Upper lobe of left lung (tissue), 6 donors: ENCODE data around the gene TMEM18. TPM values are rescaled to one million over a fixed set of nuclear protein-coding genes. Genes with fewer than 3 reads are reported as not detected.

ENCODE experiments used
- ATAC-seq, 2 donors: fragments of 200-7000 bp; cut with Tn5 transposase; one replicate each; pipeline ENCODE4 v1.9.1; 2022; ENCODE audit warnings: mild to moderate bottlenecking in 2 of 2, moderate library complexity in 2 of 2; ENCODE audit not compliant: low FRiP score in 2 of 2
- DNase-seq, 2 donors: peaks; one replicate each; pipeline ENCODE4 v3.0.0-alpha.2; 2019 to 2020
- H3K27ac ChIP-seq, 4 donors: fragments of 200-600 bp; sonication (generic); one replicate each; pipeline ENCODE4 v1.5.1; 2016 to 2019
- H3K27me3 ChIP-seq, 4 donors: fragments of 200-600 bp; sonication (generic); one replicate each; pipeline ENCODE4 v1.5.1; 2017 to 2019
- H3K36me3 ChIP-seq, 4 donors: fragments of 200-600 bp; sonication (generic); one replicate each; pipeline ENCODE4 v1.5.1; 2016 to 2019
- H3K4me1 ChIP-seq, 4 donors: fragments of 200-600 bp; sonication (generic); one replicate each; pipeline ENCODE4 v1.5.1; 2018 to 2019
- H3K4me3 ChIP-seq, 4 donors: fragments of 200-600 bp; sonication (generic); one replicate each; pipeline ENCODE4 v1.5.1; 2017 to 2019; ENCODE audit warnings: mild to moderate bottlenecking in 2 of 4, moderate library complexity in 1 of 4
- H3K9me3 ChIP-seq, 4 donors: fragments of 200-600 bp; sonication (generic); one replicate each; pipeline ENCODE4 v1.5.1; 2018 to 2019
- CTCF ChIP-seq, 6 experiments: fragments of 450-650 bp in 4 of 6; fragments of 200-600 bp in 2 of 6; sonication (generic) in 2 of 6; IDR thresholded peaks; one replicate each; pipeline ENCODE4 v1.5.1; 2016 to 2019; ENCODE audit warnings: antibody characterized with exemption in 6 of 6
- EP300 ChIP-seq, 4 donors: sonication (generic); formaldehyde crosslinking; IDR thresholded peaks; one replicate each; pipeline ENCODE4 v1.5.1; 2017; ENCODE audit warnings: antibody characterized with exemption in 4 of 4, control low read depth in 2 of 4
- POLR2A ChIP-seq, 4 donors: fragments of 450-650 bp; IDR thresholded peaks; one replicate each; pipeline ENCODE4 v1.5.1; 2016 to 2017; ENCODE audit warnings: antibody characterized with exemption in 4 of 4, mild to moderate bottlenecking in 2 of 4
- POLR2AphosphoS5 ChIP-seq, 2 donors: sonication (generic); formaldehyde crosslinking; IDR thresholded peaks; one replicate each; pipeline ENCODE4 v1.5.1; 2017; ENCODE audit warnings: antibody characterized with exemption in 2 of 2
- WGBS, 2 donors: methylation state at CpG; one replicate each; pipeline ENCODE4 v1.1.5; 2017 to 2018; 5-methylcytosine and 5-hydroxymethylcytosine counted together
- total RNA-seq, 6 donors: library from RNA; depleted of rRNA in 4 of 6; stranded (reverse); fragments of >200 nt in 4 of 6; gene quantifications; one replicate each; pipeline versions ENCODE4 v1.1.0 to v1.2.1, GENCODE V29; 2016 to 2021
- donor health status: DM: no; HTN: no; CAD: no; lungs with moderate emphysema.
- donor health status: DM: no; HTN: yes; CAD: no; lungs with severe emphysema.

TMEM18 gene
- total RNA-seq, 6 donors from 2014 or later = 5.0 to 31.4 (median 17.3) TPM

DNA sequence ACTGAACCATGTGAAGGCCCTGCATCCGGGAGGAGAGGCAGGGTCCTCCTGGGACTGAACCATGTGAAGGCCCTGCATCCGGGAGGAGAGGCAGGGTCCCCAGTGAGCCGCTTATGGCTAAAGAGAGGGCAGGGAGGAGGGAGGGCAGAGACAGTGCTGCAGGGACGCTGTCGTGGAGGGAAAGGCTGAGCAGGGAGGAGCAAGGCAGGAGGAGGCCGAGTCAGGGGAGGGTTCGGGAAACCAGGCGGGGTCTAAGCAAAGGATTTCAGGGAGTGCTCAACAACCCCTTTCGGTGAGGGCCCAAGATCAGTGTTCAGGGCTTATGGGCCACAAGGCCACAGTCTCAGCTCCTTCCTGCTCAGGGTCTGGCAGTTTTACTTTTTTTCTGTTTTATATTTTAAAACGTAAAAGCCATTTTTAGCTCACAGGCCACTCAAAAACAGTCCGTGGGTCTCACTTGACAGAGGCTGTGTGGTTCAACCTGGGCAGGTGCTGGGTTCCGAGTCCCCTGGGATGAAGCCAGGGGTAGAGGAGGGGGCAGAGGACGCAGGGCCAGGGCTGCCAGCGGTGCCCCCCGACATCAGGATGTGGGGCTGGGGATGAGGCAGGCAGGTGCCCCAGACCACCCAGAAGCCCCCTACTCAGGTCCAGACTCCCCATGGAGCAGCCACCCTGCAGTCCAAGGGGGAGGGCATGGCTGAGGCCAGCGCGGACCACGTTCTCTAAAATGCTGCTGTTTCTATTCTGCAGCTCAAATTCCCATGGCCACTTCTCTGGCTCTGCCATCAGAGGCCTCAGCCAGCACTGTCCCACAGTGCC is 5.2 kb downstream of the TMEM18 start:
- no peak for TF ChIP-seq POLR2AphosphoS5 (IDR thresholded peaks at IDR 0.05)
- TF ChIP-seq EP300 (IDR thresholded peaks at IDR 0.05) = no peak
- 86 to 91% methylated on average over 16 to 17 of the region's 18 CpGs for WGBS, 2 donors
- H3K4me1 ChIP-seq = peaks cover 4 to 9% (median 8%) of the 10 kb centered on the region in 4 donors
- no peak overlapping the region for H3K4me3 ChIP-seq
- peak in 1 of 2 donors; percentile 60 for DNase-seq
- no peak overlapping the region for H3K27ac ChIP-seq
- no peak for ATAC-seq
- H3K27me3 ChIP-seq = no peaks in the 10 kb centered on the region
- H3K9me3 ChIP-seq = no peaks in the 10 kb centered on the region
- H3K36me3 ChIP-seq = peaks cover 9 to 68% (median 54%) of the 10 kb centered on the region in 4 donors

- H3K36me3 ChIP-seq = peaks cover 9 to 77% (median 62%) of the 10 kb centered on the region in 4 donors
- 81 to 91% methylated on average over 7 to 8 of the region's 9 CpGs for WGBS, 2 donors
Measured at GRCh38 chr2:671072-671471, 6.1 kb downstream of the TMEM18 start.

GRCh38 chr2:670637-671036 is 6.6 kb downstream of the TMEM18 start:
- H3K36me3 ChIP-seq = peaks cover 9 to 81% (median 66%) of the 10 kb centered on the region in 4 donors

More at GRCh38 chr2:671072-671471, 6.1 kb downstream of the TMEM18 start:
- ATAC-seq = no peak
- no peaks in the 10 kb centered on the region for H3K27me3 ChIP-seq
- peaks cover 0 to 2% (median under 1%) of the 10 kb centered on the region in 4 donors for H3K9me3 ChIP-seq
- H3K4me3 ChIP-seq = no peak overlapping the region
- TF ChIP-seq POLR2AphosphoS5 (IDR thresholded peaks at IDR 0.05) (no peak), EP300 (IDR thresholded peaks at IDR 0.05) (no peak), CTCF (IDR thresholded peaks at IDR 0.05) (no peak), POLR2A (IDR thresholded peaks at IDR 0.05) (no peak)
- DNase-seq = no peak
- no peak overlapping the region for H3K27ac ChIP-seq
- peaks cover 3 to 7% (median 5%) of the 10 kb centered on the region in 4 donors for H3K4me1 ChIP-seq

DNA sequence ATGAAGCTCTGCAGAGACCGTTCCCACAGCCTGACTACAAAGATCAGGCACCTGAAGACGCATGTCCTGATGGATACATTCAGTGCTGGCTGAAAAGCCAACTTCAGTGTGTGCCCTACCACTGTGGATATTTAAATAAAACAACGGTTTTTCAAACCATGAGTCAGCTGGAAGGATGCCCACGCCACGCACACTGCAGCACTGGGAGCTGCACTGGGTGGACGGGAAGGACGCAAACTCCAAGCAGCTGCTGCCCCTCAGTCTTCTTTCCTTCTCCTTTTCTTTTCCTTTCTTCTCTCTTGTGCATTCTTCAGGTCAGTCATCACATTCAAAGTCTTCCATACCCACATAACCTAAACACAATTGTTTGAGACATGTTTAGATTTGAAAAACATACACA is 7.9 kb downstream of the TMEM18 start:
- H3K4me3 ChIP-seq = no peak overlapping the region
- H3K9me3 ChIP-seq = peaks cover 0 to 14% (median 8%) of the 10 kb centered on the region in 4 donors
- DNase-seq (no peak), ATAC-seq (no peak)
- 86 to 94% methylated on average over 7 of the region's 7 CpGs for WGBS, 2 donors
- no peaks in the 10 kb centered on the region for H3K27me3 ChIP-seq
- no peaks in the 10 kb centered on the region for H3K4me1 ChIP-seq
- TF ChIP-seq POLR2AphosphoS5 (IDR thresholded peaks at IDR 0.05) (no peak), POLR2A (IDR thresholded peaks at IDR 0.05) (no peak), CTCF (IDR thresholded peaks at IDR 0.05) (no peak), EP300 (IDR thresholded peaks at IDR 0.05) (no peak)
- H3K27ac ChIP-seq = no peak overlapping the region
- peaks cover 9 to 73% (median 64%) of the 10 kb centered on the region in 4 donors for H3K36me3 ChIP-seq

More at GRCh38 chr2:670637-671036, 6.6 kb downstream of the TMEM18 start:
- TF ChIP-seq EP300 (IDR thresholded peaks at IDR 0.05) = no peak
- no peak for TF ChIP-seq POLR2A (IDR thresholded peaks at IDR 0.05)
- TF ChIP-seq CTCF (IDR thresholded peaks at IDR 0.05) = no peak
- TF ChIP-seq POLR2AphosphoS5 (IDR thresholded peaks at IDR 0.05) = no peak
- WGBS, 2 donors = 94 to 96% methylated on average over 6 to 18 of the region's 18 CpGs
- peaks cover 0 to 6% (median 3%) of the 10 kb centered on the region in 4 donors for H3K9me3 ChIP-seq
- H3K27ac ChIP-seq = no peak overlapping the region
- ATAC-seq = no peak
- DNase-seq = peak in 1 of 2 donors; percentile 55
- no peaks in the 10 kb centered on the region for H3K27me3 ChIP-seq
- H3K4me3 ChIP-seq = no peak overlapping the region
- peaks cover 0 to 3% (median 2%) of the 10 kb centered on the region in 4 donors for H3K4me1 ChIP-seq

DNA sequence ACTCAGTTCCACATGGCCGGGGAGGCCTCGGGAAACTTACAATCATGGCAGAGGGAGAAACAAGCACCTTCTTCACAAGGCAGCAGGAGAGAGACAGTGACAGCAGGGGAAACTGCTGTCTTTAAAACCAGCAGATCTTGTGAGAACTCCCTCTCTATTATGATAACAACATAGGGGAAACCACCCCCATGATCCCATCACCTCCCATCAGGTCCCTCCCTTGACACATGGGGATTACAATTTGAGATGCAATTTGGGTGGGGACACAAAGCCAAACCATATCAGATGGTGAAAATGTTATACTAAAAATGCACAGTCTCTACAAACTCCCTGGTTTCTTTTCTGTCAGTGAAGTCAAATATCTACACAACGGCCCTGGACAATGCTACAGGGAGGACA is 9.2 kb downstream of the TMEM18 start:
- no peak overlapping the region for H3K4me3 ChIP-seq
- H3K27ac ChIP-seq = no peak overlapping the region
- DNase-seq (no peak), ATAC-seq (no peak)
- peaks cover 0 to 14% (median 8%) of the 10 kb centered on the region in 4 donors for H3K9me3 ChIP-seq
- no peaks in the 10 kb centered on the region for H3K27me3 ChIP-seq
- H3K4me1 ChIP-seq = no peaks in the 10 kb centered on the region
- WGBS, 2 donors = 94 to 98% methylated on average over 3 of the region's 3 CpGs
- TF ChIP-seq CTCF (IDR thresholded peaks at IDR 0.05) = no peak
- TF ChIP-seq EP300 (IDR thresholded peaks at IDR 0.05) = no peak
- no peak for TF ChIP-seq POLR2A (IDR thresholded peaks at IDR 0.05)
- no peak for TF ChIP-seq POLR2AphosphoS5 (IDR thresholded peaks at IDR 0.05)
- H3K36me3 ChIP-seq = peaks cover 9 to 82% (median 58%) of the 10 kb centered on the region in 4 donors
